NCI-H2227 (cell line): ENCODE data around the gene OXGR1.
A peak's percentile ranks its signal among the peaks of the same experiment; 100 is the strongest.
"Not testable (repeated sequence)": the region's sequence is repeated elsewhere in the genome, so short reads cannot be mapped to it uniquely, and the experiment has no call there.

Source experiments
- DNase-seq: peaks from one replicate; lab custom pipeline; 2025; ENCODE audit not compliant: unreplicated experiment; lab: John Stamatoyannopoulos, UW

OXGR1 gene

DNA sequence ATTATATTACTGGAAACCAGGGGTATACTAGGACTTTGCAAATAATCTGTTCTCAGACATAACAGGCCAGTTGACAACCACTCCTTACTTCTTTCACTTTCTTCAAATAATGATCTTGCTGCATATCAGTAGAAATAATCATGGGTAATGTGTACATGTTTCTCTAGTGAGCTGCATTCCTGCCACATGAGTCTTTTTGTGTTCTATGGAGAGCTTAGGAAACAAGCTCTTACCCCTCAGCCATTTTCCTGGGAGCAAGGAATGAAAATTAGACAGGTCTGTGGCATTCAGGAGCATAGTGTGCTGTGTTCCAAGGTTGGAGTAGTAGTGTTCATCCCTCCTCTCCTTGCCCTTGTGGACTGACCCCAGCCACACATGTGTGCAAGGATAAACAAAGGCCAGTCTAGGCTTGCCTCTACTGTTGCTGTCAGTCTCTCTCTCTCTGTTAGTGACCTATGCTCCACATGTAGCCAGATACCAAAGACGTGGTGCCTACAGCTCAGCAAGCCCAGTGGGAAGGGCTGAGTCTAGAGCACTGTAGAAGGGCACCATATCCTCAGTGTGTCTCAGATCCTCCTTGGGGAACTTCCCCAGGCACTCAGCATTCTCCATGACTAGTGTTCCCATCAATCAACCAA, 11.5 kb upstream of the OXGR1 start:
- DNase-seq, result no peak

DNA sequence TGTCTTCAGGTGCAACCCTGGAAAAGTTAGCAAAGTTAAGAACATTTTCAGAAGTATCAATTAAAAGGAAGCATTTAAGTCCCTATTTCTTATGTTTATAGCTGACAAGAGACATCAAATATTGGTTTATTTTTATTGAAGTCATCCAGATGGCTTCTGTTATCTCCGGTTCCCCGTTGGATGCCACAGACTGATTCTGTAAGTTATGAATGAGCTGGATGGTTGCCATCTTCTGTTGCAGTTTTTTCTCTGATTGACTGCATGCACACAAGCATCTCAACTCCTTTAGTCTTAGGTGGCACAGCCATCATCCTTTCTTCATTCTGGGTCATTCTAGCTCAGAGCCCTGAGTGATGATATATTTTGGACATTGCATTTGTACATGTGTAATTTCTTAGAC, 10.6 kb upstream of the OXGR1 start:
- no peak for DNase-seq

DNA sequence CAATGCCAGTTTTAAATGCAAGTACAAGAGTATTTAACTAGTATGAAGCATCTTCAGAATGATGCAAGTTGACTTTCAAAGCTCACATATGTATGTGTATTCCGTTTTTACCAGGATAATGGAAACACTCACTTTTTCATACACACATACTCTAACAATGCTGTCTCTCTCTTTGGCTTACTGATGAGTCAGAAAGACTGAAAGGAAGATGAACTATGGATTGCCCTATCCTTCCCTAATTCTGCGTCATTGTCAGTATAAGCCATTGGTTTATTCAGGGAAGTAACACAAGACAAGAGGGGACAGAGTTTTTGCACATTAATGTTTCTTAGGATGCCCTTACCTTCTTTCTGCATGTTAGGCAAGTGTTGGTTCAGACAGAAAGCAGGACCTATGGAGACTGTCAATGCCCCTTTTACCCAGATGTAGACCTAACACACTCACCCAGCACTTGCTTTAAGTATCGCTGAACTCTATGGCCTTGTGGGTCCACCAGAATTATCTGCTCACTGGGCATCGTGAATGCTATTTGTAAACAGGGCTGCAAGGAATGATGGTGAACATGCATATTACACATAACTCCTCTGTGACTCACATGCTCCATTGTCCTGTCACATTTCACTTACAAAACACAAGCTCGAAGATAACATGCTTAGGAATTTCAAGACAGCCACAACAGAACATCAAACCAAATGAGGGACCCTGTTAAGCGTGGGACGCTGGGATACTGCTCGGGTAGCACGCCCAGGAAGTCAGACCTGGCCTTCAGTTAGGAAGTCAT, 10.0 kb upstream of the OXGR1 start:
- no peak for DNase-seq

DNA sequence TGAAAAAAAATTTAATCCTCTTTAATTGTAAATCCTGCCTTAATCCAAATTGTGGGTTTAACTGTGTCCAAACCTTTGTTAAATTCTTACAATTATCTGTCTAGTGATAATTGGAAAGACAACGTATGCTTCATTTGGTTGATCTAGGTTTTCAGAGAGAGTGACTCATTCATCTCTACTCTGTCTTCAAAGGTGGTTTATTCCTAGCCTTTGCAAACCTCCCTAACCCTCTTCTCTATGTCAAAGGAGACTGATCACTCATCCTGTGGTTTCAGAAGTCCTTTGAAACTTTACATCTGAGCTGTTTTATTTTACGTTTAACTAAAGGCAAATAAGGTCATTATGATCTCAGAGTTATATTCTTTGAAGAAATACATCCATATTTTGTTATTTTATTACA, 8.8 kb upstream of the OXGR1 start:
- DNase-seq, result no peak

DNA sequence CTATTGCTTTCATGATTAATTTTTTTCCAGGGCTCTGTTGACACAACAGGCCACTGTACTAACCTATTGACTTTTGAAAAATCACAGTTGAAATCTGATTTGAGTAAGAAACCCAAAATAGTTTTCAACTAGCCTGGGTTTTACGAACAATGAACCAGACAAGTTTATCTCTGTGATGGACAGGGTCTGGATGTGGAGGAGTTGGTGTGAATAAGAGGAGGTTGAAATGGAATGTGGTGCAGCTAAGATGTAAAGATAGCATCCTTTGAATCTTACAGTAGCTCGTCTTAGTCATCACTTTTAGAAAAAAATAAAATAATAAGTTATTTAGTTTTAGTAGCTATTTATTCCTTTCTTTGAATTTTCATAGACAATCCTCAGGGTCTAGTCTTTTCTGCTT, 8.3 kb upstream of the OXGR1 start:
- DNase-seq, result no peak

DNA sequence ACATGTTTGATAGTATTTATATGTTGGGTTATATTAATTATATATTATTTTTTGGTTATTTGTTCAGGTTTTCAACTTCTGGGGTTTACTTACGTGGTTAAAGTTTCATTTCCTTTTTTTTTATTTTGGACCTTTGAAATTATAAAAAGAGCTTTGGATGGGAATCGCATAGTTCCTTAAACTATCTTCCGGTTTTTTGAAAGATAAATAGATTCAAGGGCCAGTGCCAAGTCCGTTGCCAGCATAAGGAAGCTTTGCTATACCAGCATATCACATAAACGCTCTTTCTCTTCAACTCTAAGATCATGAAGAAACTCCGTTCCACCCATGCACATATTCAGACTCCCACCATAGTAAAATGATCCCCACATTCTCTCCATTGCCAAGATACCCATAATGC, 7.4 kb upstream of the OXGR1 start:
- DNase-seq, result no peak

DNA sequence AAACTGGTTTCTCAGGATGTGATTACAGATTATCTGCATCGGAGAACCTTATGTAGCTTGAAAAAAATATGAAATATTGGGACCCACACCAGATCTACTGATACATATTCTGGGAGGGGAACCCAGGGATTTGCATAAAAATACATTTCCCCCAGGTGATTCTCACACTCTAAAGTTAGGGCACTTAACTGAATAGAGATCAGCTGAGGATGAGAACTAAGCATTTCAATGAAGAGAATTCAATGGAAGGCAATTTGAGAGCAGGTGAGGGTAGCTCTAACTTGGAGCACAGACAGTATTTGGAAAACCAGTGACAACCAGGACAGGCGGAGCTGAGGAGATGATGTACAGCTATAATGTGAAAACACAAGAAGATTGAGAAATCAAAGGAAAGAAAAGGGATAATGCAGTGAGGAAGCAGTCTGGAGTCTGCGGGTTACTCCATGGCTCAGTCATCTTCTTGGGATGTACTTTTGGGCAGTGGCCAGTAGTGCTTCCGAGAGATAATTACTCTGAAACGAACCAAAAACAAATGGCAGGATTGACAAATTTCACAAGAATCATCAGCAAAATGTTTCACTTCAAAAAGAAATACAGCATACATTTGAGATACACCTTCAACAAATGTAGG, 6.1 kb upstream of the OXGR1 start:
- DNase-seq, result no peak

DNA sequence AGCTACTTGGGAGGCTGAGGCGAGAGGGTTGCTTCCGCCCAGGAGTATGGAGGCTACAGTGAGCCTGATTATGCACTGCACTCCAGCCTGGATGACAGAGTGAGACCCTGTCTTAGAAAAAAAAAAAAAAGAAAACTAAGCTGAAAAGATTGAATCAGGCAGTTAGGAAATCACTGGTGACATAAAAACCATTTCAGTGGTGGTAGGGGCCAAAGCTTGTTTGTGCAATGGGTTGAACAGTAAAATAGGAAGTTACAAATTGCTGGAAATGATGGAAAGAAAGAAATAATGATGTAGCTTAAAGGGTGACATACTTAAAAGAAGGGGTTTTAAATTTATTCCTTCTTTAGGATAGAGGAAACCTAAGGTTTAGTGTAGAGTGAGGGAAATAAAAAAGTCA, 4.8 kb upstream of the OXGR1 start:
- DNase-seq, result no peak

DNA sequence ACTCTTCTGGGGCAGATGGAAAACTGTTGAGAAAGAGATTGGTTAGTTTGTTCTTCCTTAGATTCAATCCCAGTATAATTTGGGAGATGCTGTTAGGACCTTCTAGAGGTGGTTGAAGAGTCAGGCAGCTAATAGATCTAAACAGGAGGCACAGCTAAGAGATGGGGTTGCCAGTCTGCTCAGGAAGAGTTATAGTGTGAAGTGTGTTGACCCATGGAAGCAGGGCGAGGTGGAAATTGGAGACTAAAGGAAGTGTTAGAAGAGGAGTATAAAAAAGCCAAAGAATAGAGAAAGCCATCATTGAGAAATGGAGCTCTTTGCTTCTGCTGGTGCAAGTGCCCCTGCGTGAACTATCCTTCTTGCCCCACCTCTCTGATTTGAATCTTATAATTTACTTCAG, 3.8 kb upstream of the OXGR1 start:
- no peak for DNase-seq

DNA sequence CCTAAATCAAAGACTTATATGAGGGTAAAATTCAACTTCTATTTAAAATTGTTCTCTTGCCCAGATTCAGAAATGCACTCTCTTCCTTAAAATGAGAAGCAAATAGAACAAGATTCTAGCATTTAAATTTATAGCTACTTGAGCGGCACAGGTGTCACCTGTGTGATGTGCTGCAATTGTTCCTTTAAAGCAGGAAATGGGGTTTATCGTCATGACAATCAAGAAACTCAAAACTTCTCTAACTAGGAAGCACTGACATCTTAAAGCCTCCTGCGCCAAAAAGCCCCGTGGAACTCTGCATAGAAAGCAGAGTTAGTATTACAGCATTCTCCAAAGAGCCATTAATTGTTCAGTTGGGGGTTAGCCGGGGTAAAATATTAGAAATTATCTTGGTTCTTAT, 2.6 kb upstream of the OXGR1 start:
- no peak for DNase-seq

DNA sequence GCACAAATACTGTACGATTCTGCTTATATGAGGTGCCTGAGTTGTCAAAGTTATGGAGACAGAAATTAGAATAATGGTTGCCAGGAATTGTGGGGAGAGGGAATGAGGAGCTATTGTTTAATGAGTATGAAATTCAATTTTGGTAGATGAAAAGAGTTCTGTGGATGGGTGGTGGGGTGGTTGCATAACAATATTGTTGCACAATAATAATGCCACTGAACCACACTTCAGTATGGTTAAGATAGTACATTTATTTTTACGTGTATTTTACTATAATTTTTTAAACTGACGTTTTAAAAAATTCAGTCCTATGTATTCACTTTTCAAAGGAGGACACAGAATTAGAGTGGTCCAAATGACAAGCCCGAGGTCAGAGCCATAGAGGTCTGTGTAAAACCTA, 1.8 kb upstream of the OXGR1 start:
- DNase-seq, result no peak

DNA sequence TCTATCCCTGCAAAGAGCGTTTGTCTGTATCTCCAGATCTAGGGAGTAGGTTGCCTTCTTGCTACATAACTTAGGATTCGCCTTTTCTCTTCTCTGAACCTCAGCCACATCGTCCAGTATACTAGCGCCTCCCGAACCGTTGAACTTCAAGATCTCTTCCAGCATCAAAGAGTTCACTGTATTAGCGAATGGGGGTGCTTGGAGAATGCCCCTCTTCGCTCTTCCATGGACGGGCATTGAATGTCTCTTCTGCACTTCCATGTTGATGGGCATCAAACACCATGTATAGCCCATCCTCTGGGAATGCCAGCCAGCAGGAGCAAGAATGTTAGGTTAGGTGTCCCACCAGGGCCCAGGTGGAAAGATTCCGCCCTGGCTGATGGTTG, 575 bp upstream of the OXGR1 start:
- no peak for DNase-seq

DNA sequence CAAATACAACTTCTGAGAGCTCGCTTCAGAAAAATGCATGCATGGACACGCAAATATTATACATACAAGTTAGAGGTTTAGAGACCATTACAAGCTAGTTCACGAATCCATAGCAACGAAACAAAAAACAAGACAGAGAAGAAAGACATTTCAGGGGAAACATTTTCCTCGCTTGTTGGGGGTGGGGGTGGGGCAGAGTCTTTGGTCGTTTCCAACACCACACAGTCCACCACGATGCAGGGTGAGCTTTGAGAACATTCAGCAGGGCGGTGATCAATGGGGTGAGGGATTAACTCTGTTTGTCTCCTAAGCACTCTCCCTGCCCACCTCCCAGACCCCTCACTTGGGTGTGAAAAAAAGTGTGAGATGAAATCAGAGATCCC, 651 bp downstream of the OXGR1 start:
- DNase-seq, result no peak

DNA sequence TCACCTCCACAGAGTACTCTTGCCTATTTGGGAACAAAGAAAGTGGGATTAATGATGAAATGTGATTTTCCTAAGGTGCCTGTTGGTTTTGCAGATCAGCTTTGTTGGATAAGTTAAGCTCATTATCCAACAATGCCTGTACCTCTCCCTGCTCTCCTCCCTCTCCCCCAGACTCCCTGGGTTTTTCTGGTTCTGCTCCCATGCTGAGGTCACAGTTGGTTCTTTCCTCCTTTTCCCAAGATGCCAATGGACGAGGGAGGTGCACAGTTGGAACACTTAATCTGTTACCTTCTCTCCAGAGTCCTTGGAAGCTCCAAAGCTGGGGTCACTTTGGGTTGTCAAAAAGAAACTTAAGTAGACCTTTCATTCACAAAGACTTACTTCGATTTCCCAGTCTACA, 1.6 kb downstream of the OXGR1 start:
- DNase-seq, result no peak

DNA sequence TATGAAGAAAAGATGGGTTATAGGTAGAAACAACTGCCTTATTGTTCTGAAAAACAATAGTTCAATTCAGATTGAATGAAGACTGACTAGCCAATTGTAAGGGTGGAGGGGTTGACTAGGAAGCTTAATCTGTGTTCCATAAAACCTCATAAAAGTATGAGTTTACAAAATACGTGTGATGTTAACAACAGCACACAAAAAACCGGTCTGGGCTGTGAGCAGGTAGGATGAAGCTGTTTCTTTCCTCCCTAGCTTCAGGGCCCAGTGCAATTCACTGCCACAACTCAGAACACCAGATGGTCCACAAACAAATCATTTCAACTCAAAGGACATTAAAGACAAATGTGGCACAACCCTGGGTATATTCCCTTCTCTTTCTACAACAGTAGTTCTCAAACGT, 3.2 kb downstream of the OXGR1 start:
- DNase-seq, result no peak

DNA sequence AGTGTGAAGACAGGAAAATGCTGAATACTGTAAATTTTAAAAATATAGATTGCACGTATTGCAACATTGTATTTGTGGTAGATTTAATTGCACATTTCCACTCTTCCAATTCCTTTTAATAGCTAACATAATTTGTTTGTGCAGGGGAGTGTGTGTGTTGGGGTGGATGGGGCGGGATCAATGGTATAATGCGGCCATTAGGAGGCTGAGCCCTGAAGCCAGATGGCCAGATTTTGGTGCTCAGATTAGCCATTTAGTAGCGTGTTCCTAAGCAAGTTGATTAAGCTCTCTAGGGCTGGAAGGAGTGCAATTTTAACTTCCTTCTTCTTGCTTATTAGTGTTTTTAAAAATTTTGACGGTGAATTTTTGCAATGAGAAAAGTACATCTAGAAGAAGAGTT, 5.8 kb downstream of the OXGR1 start:
- DNase-seq, result no peak

DNA sequence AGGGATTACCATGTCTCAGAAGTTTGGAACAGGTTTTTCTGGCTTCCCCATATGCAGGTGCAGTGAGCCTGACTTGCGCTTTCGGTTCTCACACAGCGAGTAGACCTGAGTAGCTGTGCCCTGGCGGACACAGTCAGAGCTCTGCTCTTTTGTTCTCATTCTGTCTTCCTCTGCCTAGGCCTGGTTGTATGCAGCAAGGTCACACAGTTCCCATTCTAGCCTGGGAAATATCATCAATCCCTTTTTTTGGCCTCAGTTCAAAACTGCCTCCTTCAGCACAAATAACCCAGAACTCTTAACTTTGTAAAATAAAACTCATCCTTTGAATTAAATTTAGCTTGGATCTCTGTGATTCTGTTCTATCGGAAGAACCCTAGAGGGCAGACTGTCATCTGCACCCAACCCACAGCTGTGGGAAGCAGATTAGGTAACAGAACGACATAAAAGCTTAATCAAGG, 10.2 kb downstream of the OXGR1 start:
- peak; percentile 24 for DNase-seq

DNA sequence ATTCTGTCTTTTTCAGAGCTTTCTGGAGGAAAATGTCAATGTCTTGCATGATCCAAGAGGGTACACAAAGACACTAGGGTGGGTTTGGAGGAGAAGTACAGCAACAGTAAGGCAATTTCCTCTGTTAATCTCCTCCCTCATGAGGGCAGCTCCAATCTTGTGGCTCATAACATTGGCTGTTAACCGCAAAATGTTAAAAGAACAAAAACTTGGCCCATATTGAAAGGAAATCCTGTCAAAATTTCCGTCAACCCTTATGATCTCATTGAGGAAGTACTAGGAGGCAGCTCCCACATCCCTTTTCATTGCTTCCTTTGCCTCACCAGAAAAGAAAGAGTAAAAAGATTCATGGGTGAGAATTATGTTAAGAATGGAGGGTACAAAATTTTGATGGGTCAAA, 11.6 kb downstream of the OXGR1 start:
- DNase-seq, result no peak

DNA sequence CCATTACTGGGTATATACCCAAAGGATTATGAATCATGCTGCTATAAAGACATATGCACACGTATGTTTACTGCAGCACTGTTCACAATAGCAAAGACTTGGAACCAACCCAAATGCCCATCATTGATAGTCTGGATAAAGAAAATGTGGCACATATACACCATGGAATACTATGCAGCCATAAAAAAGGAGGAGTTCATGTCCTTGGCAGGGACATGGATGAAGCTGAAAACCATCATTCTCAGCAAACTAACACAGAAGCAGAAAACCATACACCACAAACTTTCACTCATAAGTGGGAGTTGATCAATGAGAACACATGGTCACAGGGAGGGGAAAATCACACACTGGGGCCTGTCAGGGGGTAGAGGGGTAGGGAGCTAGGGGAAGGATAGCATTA, 14.4 kb downstream of the OXGR1 start:
- DNase-seq, result not testable (repeated sequence)

DNA sequence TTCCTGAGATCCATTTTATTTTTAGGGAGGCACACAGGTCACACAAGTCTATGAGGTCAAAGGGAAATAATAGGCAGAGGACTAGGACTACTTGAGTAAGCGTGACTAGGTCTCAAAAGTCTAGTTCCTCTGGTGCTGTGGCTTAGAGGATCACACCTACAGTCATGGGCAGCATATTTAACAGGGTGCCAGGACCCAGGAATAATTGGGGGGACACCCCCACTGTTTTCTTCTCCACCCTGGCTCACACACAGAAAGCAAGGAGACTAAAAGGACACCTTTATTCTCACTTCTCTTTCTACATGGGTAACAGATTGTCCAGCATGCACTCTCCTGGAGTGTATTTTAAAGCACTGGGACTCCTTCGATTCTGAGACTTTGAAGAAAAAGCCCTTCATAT, 26.2 kb downstream of the OXGR1 start:
- DNase-seq, result no peak

DNA sequence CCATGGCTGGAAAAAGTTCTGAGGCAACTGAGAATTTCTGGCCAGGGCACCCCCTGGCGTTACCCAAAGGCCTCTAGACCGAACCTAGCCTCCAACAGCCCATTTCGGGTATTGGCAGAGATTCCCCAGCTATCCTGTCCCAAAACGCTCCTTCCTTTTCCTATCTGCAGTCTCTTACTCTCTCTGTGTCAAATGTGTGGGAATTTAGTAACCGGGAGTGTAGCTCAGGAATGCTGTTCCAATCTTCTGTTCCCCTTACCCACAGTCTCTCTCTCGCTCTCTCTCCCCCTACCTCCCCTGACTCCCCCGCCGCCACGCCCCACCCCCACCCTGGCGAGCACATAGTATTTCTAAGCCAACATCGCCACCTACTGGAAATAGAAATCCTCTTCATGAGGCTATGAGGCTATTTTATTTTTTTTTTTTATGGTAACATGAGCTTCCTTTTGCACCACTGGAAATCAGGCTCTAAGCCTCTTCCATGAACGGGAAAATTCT, 27.0 kb downstream of the OXGR1 start:
- no peak for DNase-seq

DNA sequence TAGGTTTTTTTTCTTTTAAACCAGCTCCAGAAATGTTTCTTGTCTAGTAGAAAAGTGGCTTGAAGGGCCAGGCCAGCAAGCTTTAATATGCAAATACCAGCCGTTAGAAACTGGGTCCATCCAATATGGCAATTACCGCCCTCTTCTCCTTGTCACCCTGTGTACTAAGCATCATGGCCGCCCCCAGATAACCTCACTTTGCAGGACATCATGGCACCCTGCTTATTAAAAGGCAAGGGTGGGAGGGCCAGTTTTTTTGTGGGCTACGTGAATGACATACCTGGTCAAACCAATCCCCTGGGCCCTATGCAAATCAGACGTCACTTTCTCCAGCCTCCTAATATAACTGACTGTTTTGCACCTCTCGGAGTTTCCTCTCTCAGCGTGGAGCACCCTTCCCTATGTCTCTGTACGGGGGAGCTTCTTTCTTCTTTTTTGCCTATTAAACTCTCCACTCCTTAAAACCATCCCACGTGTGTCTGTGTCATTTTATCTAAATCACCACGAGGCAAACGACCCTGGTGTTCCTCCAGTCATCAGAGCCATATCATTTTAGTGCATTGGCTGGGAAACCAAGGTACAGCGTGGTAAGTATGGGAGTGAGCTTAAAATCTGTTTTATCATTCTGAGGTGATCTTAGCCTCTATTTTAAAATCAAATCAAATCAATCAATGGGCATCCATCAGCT, 27.7 kb downstream of the OXGR1 start:
- no peak for DNase-seq
